ENCODE measurements around the gene KCMF1.

KCMF1 gene

GRCh38 chr2:84969511-84970209, 1.3 kb upstream of the KCMF1 start:
- Histone ChIP-seq H3K4me3 (ENCODE audit: low read length) (peak overlapping the region; percentile 96), H3K27me3 (ENCODE audit: control insufficient read depth, insufficient read depth, low read length) (no peaks in the 10 kb centered on the region), H3K9me3 (ENCODE audit: control insufficient read depth, low read depth, low read length) (no peaks in the 10 kb centered on the region), H3K9ac (ENCODE audit: low read length) (peak overlapping the region; percentile 90), H3K27ac (ENCODE audit: low read length) (peak overlapping the region; percentile 58), H3K36me3 (ENCODE audit: control insufficient read depth, low read depth, low read length) (peaks cover 18% of the 10 kb centered on the region), H3K4me1 (ENCODE audit: control insufficient read depth, low read depth, low read length) (peaks cover 17% of the 10 kb centered on the region)

GRCh38 chr2:84970210-84970867, 622 bp upstream of the KCMF1 start:
- Histone ChIP-seq H3K27me3 (ENCODE audit: control insufficient read depth, insufficient read depth, low read length) (no peaks in the 10 kb centered on the region), H3K36me3 (ENCODE audit: control insufficient read depth, low read depth, low read length) (peaks cover 11% of the 10 kb centered on the region), H3K27ac (ENCODE audit: low read length) (peak overlapping the region; percentile 58), H3K4me1 (ENCODE audit: control insufficient read depth, low read depth, low read length) (peaks cover 22% of the 10 kb centered on the region), H3K9me3 (ENCODE audit: control insufficient read depth, low read depth, low read length) (no peaks in the 10 kb centered on the region), H3K9ac (ENCODE audit: low read length) (peak overlapping the region; percentile 90), H3K4me3 (ENCODE audit: low read length) (peak overlapping the region; percentile 96)

- Histone ChIP-seq H3K4me1 (ENCODE audit: control insufficient read depth, low read depth, low read length) (peaks cover 24% of the 10 kb centered on the region), H3K27me3 (ENCODE audit: control insufficient read depth, insufficient read depth, low read length) (no peaks in the 10 kb centered on the region), H3K27ac (ENCODE audit: low read length) (peak overlapping the region; percentile 46), H3K4me3 (ENCODE audit: low read length) (peak overlapping the region; percentile 96), H3K9me3 (ENCODE audit: control insufficient read depth, low read depth, low read length) (no peaks in the 10 kb centered on the region), H3K9ac (ENCODE audit: low read length) (peak overlapping the region; percentile 92), H3K36me3 (ENCODE audit: control insufficient read depth, low read depth, low read length) (peaks cover 3% of the 10 kb centered on the region)
Observed at GRCh38 chr2:84971510-84972206, 697 bp downstream of the KCMF1 start.

GRCh38 chr2:84972207-84972783, 1.3 kb downstream of the KCMF1 start:
- H3K27me3 ChIP-seq (ENCODE audit: control insufficient read depth, insufficient read depth, low read length), result no peaks in the 10 kb centered on the region
- no peaks in the 10 kb centered on the region for H3K9me3 ChIP-seq (ENCODE audit: control insufficient read depth, low read depth, low read length)
- peak overlapping the region; percentile 46 for H3K27ac ChIP-seq (ENCODE audit: low read length)
- peaks cover 28% of the 10 kb centered on the region for H3K4me1 ChIP-seq (ENCODE audit: control insufficient read depth, low read depth, low read length)
- peak overlapping the region; percentile 96 for H3K4me3 ChIP-seq (ENCODE audit: low read length)
- H3K9ac ChIP-seq (ENCODE audit: low read length), result peak overlapping the region; percentile 92
- H3K36me3 ChIP-seq (ENCODE audit: control insufficient read depth, low read depth, low read length), result no peaks in the 10 kb centered on the region

- Histone ChIP-seq H3K27ac (ENCODE audit: low read length) (no peak overlapping the region), H3K4me1 (ENCODE audit: control insufficient read depth, low read depth, low read length) (peaks cover 34% of the 10 kb centered on the region), H3K27me3 (ENCODE audit: control insufficient read depth, insufficient read depth, low read length) (no peaks in the 10 kb centered on the region)
Observed at GRCh38 chr2:84972932-84973331, 2.0 kb downstream of the KCMF1 start.

GRCh38 chr2:84980263-84980983, 9.5 kb downstream of the KCMF1 start:
- Histone ChIP-seq H3K27me3 (ENCODE audit: control insufficient read depth, insufficient read depth, low read length) (no peaks in the 10 kb centered on the region), H3K4me3 (ENCODE audit: low read length) (no peak overlapping the region), H3K27ac (ENCODE audit: low read length) (no peak overlapping the region), H3K4me1 (ENCODE audit: control insufficient read depth, low read depth, low read length) (peaks cover 11% of the 10 kb centered on the region), H3K36me3 (ENCODE audit: control insufficient read depth, low read depth, low read length) (no peaks in the 10 kb centered on the region), H3K9ac (ENCODE audit: low read length) (no peak overlapping the region), H3K9me3 (ENCODE audit: control insufficient read depth, low read depth, low read length) (no peaks in the 10 kb centered on the region)

More at GRCh38 chr2:84972932-84973331, 2.0 kb downstream of the KCMF1 start:
- no peaks in the 10 kb centered on the region for H3K36me3 ChIP-seq (ENCODE audit: control insufficient read depth, low read depth, low read length)
- H3K9ac ChIP-seq (ENCODE audit: low read length), result peak overlapping the region; percentile 92
- no peaks in the 10 kb centered on the region for H3K9me3 ChIP-seq (ENCODE audit: control insufficient read depth, low read depth, low read length)
- H3K4me3 ChIP-seq (ENCODE audit: low read length), result peak overlapping the region; percentile 96

GRCh38 chr2:84986018-84986417, 15.1 kb downstream of the KCMF1 start:
- Histone ChIP-seq H3K4me3 (ENCODE audit: low read length) (no peak overlapping the region), H3K27me3 (ENCODE audit: control insufficient read depth, insufficient read depth, low read length) (no peaks in the 10 kb centered on the region), H3K4me1 (ENCODE audit: control insufficient read depth, low read depth, low read length) (peaks cover 9% of the 10 kb centered on the region), H3K27ac (ENCODE audit: low read length) (no peak overlapping the region), H3K9me3 (ENCODE audit: control insufficient read depth, low read depth, low read length) (no peaks in the 10 kb centered on the region), H3K9ac (ENCODE audit: low read length) (no peak overlapping the region), H3K36me3 (ENCODE audit: control insufficient read depth, low read depth, low read length) (no peaks in the 10 kb centered on the region)

GRCh38 chr2:84989422-84989821, 18.5 kb downstream of the KCMF1 start:
- Histone ChIP-seq H3K4me1 (ENCODE audit: control insufficient read depth, low read depth, low read length) (peaks cover 9% of the 10 kb centered on the region), H3K4me3 (ENCODE audit: low read length) (no peak overlapping the region)

GRCh38 chr2:84989927-84990326, 19.0 kb downstream of the KCMF1 start:
- H3K9me3 ChIP-seq (ENCODE audit: control insufficient read depth, low read depth, low read length), result no peaks in the 10 kb centered on the region
- no peak overlapping the region for H3K4me3 ChIP-seq (ENCODE audit: low read length)
- peaks cover 9% of the 10 kb centered on the region for H3K4me1 ChIP-seq (ENCODE audit: control insufficient read depth, low read depth, low read length)
- H3K9ac ChIP-seq (ENCODE audit: low read length), result no peak overlapping the region
- H3K27ac ChIP-seq (ENCODE audit: low read length), result no peak overlapping the region
- H3K36me3 ChIP-seq (ENCODE audit: control insufficient read depth, low read depth, low read length), result no peaks in the 10 kb centered on the region
- H3K27me3 ChIP-seq (ENCODE audit: control insufficient read depth, insufficient read depth, low read length), result no peaks in the 10 kb centered on the region

More at GRCh38 chr2:84989422-84989821, 18.5 kb downstream of the KCMF1 start:
- Histone ChIP-seq H3K9me3 (ENCODE audit: control insufficient read depth, low read depth, low read length) (no peaks in the 10 kb centered on the region), H3K27me3 (ENCODE audit: control insufficient read depth, insufficient read depth, low read length) (no peaks in the 10 kb centered on the region), H3K9ac (ENCODE audit: low read length) (no peak overlapping the region), H3K36me3 (ENCODE audit: control insufficient read depth, low read depth, low read length) (no peaks in the 10 kb centered on the region), H3K27ac (ENCODE audit: low read length) (no peak overlapping the region)

- Histone ChIP-seq H3K9me3 (ENCODE audit: control insufficient read depth, low read depth, low read length) (no peaks in the 10 kb centered on the region), H3K4me1 (ENCODE audit: control insufficient read depth, low read depth, low read length) (peaks cover 5% of the 10 kb centered on the region), H3K9ac (ENCODE audit: low read length) (no peak overlapping the region), H3K4me3 (ENCODE audit: low read length) (no peak overlapping the region), H3K36me3 (ENCODE audit: control insufficient read depth, low read depth, low read length) (no peaks in the 10 kb centered on the region), H3K27me3 (ENCODE audit: control insufficient read depth, insufficient read depth, low read length) (no peaks in the 10 kb centered on the region), H3K27ac (ENCODE audit: low read length) (no peak overlapping the region)
Observed at GRCh38 chr2:84991404-84992160, 20.6 kb downstream of the KCMF1 start.

Measured in iPS-18a (cell line).